HEK293 (cell line): Measurements from ENCODE around the gene CDC42.

ENCODE experiments used
- CTCF ChIA-PET: fragments of 350-600 bp; formaldehyde crosslinking; extraction: SDS; loops from one replicate; lab custom pipeline; 2021; ENCODE audit warnings: antibody characterized with exemption; lab: Yijun Ruan, JAX
- POLR2A ChIA-PET: fragments of 300-600 bp; formaldehyde crosslinking; extraction: SDS; loops from one replicate; lab custom pipeline; 2020; ENCODE audit warnings: antibody characterized with exemption, inconsistent platforms; lab: Yijun Ruan, JAX
- H3K27ac ChIP-seq: fragments of 200-500 bp; sonication (Bioruptor generic); 2 replicates; pipeline ENCODE4 v1.5.1; 2014; ENCODE audit warnings: low read depth, low read length, control low read depth, inconsistent platforms; ENCODE audit errors: extremely low read depth
- H3K36me3 ChIP-seq, 2 experiments: fragments of 200-500 bp in 1 of 2; sonication (Bioruptor generic) in 1 of 2; 1 replicate in 1 of 2; 2 replicates in 1 of 2; pipeline ENCODE4 v1.5.1; 2014 to 2017; ENCODE audit warnings: inconsistent platforms in 2 of 2, low read length in 2 of 2; ENCODE audit not compliant: control insufficient read depth in 2 of 2, insufficient read depth in 1 of 2
- H3K4me1 ChIP-seq: fragments of 200-500 bp; sonication (Bioruptor generic); 2 replicates; pipeline ENCODE4 v1.5.1; 2014; ENCODE audit warnings: mild to moderate bottlenecking, low read length, inconsistent platforms; ENCODE audit not compliant: control insufficient read depth, insufficient read depth
- H3K4me3 ChIP-seq: 2 replicates; pipeline ENCODE4 v1.5.1; 2011; ENCODE audit warnings: low read depth, mild to moderate bottlenecking, control low read depth, low read length, moderate library complexity
- H3K9me3 ChIP-seq: fragments of 200-500 bp; sonication (Bioruptor generic); 2 replicates; pipeline ENCODE4 v1.5.1; 2014; ENCODE audit warnings: low read depth, low read length, inconsistent platforms; ENCODE audit not compliant: control insufficient read depth, insufficient read depth
- ATF2 ChIP-seq: fragments of 450-650 bp; formaldehyde crosslinking; IDR thresholded peaks from 2 replicates; pipeline ENCODE4 v1.5.1; 2016; ENCODE audit warnings: missing biosample characterization, missing genetic modification characterization, low read depth
- BCL11A ChIP-seq: fragments of 450-650 bp; formaldehyde crosslinking; IDR thresholded peaks from 2 replicates; pipeline ENCODE4 v1.5.1; 2016; ENCODE audit warnings: low read depth, missing biosample characterization, missing genetic modification characterization
- HIC1 ChIP-seq: fragments of 450-650 bp; formaldehyde crosslinking; IDR thresholded peaks from 2 replicates; pipeline ENCODE4 v1.5.1; 2016; ENCODE audit warnings: missing biosample characterization, missing genetic modification characterization
- PRDM2 ChIP-seq: fragments of 450-650 bp; formaldehyde crosslinking; IDR thresholded peaks from 2 replicates; pipeline ENCODE4 v1.5.1; 2016; ENCODE audit warnings: missing biosample characterization, missing genetic modification characterization, borderline replicate concordance
- SETDB1 ChIP-seq: IDR thresholded peaks from one replicate; pipeline ENCODE4 v1.6.1; 2017; ENCODE audit warnings: mild to moderate bottlenecking, low read length, moderate library complexity, mixed read lengths; ENCODE audit not compliant: insufficient read length
- TCF7L2 ChIP-seq: IDR thresholded peaks from 2 replicates; pipeline ENCODE4 v1.6.1; 2011; ENCODE audit warnings: low read depth, mild to moderate bottlenecking, inconsistent platforms, low read length, moderate library complexity, borderline replicate concordance
- YY1 ChIP-seq: fragments of 450-650 bp; formaldehyde crosslinking; IDR thresholded peaks from 2 replicates; pipeline ENCODE4 v1.5.1; 2018; ENCODE audit warnings: missing biosample characterization, missing genetic modification characterization
- ZBTB26 ChIP-seq: fragments of 450-650 bp; formaldehyde crosslinking; optimal IDR thresholded peaks from 2 replicates; pipeline ENCODE3; 2016; ENCODE audit warnings: missing biosample characterization, mild to moderate bottlenecking, missing genetic modification characterization
- ZNF335 ChIP-seq: fragments of 450-650 bp; formaldehyde crosslinking; conservative IDR thresholded peaks from 2 replicates; pipeline ENCODE4 v1.5.1; 2016; ENCODE audit warnings: missing biosample characterization, missing genetic modification characterization
- ZNF530 ChIP-seq: fragments of 450-650 bp; formaldehyde crosslinking; IDR thresholded peaks from 2 replicates; pipeline ENCODE4 v1.5.1; 2016; ENCODE audit warnings: low read depth, missing biosample characterization, missing genetic modification characterization
- ZNF544 ChIP-seq: fragments of 450-650 bp; formaldehyde crosslinking; IDR thresholded peaks from 2 replicates; pipeline ENCODE4 v1.5.0; 2017; ENCODE audit warnings: missing biosample characterization, missing genetic modification characterization
- ZNF558 ChIP-seq: fragments of 450-650 bp; formaldehyde crosslinking; IDR thresholded peaks from 2 replicates; pipeline ENCODE4 v1.5.1; 2016; ENCODE audit warnings: missing biosample characterization, missing genetic modification characterization
- ZNF670 ChIP-seq: fragments of 450-650 bp; formaldehyde crosslinking; IDR thresholded peaks from 2 replicates; pipeline ENCODE4 v1.5.1; 2016; ENCODE audit warnings: missing biosample characterization, missing genetic modification characterization, low read depth
- ZNF76 ChIP-seq: fragments of 450-650 bp; formaldehyde crosslinking; IDR thresholded peaks from 2 replicates; pipeline ENCODE4; 2016; ENCODE audit warnings: low read depth, missing biosample characterization, missing genetic modification characterization, borderline replicate concordance
- ZNF830 ChIP-seq: fragments of 450-650 bp; IDR thresholded peaks from 2 replicates; pipeline ENCODE4 v1.5.0; 2018; ENCODE audit warnings: missing biosample characterization, missing genetic modification characterization, low read depth, mild to moderate bottlenecking, moderate library complexity

The CDC42 gene

GRCh38 chr1:22114083-22115012 is 61.8 kb downstream of the CDC42 start (continued):
- no peak for TF ChIP-seq ZNF830 (tag by site-specific recombination)
- no peak for TF ChIP-seq ZNF558 (tag by site-specific recombination)
- peak; percentile 94 for TF ChIP-seq ZNF335 (tag by site-specific recombination)

- Histone ChIP-seq H3K9me3 (no peaks in the 10 kb centered on the region), H3K4me1 (peaks cover 13% of the 10 kb centered on the region), H3K4me3 (no peak overlapping the region), H3K27ac (no peak overlapping the region), H3K36me3 (peaks cover 0 to 75% of the 10 kb centered on the region in 2 experiments; a peak in 1 of 3 replicates)
- POLR2A ChIA-PET: interaction anchor here (0.6 kb wide), 1 partner anchor 95 kb away, joined by 8 read pairs; no protein-coding TSS in a partner anchor
- TF ChIP-seq PRDM2 (tag by site-specific recombination) (no peak), ZNF544 (tag by site-specific recombination) (no peak), ZNF670 (tag by site-specific recombination) (no peak), SETDB1 (no peak), TCF7L2 (no peak), ZBTB26 (tag by site-specific recombination) (no peak), YY1 (tag by site-specific recombination) (no peak), HIC1 (tag by site-specific recombination) (no peak), ZNF76 (tag by site-specific recombination) (no peak), ATF2 (tag by site-specific recombination) (no peak), ZNF530 (no peak), BCL11A (tag by site-specific recombination) (no peak)
- CTCF ChIA-PET: interaction anchor here (1.4 to 2.4 kb wide), 2 partner anchors 15 to 92 kb away, joined by 4 to 5 read pairs; no protein-coding TSS in a partner anchor
These were observed 62.8 kb downstream of the CDC42 start for GRCh38 chr1:22115286-22115685.
